Forelimb muscle (tissue), 1 donor: ENCODE data around the gene KRTAP19-8. TPM values are rescaled to one million over a fixed set of nuclear protein-coding genes. Genes with fewer than 3 reads are reported as not detected.

Source experiments
- DNase-seq: peaks from one replicate; pipeline ENCODE4 v3.0.0-alpha.2; 2013; ENCODE audit warnings: low read depth
- polyA plus RNA-seq: library from polyadenylated mRNA; unstranded; fragments of 120-200 nt; gene quantifications from one replicate; pipeline ENCODE4 v1.2.1, GENCODE V29; 2013; ENCODE audit not compliant: insufficient read length

KRTAP19-8 gene
- polyA plus RNA-seq, 1 donor = not detected

DNA sequence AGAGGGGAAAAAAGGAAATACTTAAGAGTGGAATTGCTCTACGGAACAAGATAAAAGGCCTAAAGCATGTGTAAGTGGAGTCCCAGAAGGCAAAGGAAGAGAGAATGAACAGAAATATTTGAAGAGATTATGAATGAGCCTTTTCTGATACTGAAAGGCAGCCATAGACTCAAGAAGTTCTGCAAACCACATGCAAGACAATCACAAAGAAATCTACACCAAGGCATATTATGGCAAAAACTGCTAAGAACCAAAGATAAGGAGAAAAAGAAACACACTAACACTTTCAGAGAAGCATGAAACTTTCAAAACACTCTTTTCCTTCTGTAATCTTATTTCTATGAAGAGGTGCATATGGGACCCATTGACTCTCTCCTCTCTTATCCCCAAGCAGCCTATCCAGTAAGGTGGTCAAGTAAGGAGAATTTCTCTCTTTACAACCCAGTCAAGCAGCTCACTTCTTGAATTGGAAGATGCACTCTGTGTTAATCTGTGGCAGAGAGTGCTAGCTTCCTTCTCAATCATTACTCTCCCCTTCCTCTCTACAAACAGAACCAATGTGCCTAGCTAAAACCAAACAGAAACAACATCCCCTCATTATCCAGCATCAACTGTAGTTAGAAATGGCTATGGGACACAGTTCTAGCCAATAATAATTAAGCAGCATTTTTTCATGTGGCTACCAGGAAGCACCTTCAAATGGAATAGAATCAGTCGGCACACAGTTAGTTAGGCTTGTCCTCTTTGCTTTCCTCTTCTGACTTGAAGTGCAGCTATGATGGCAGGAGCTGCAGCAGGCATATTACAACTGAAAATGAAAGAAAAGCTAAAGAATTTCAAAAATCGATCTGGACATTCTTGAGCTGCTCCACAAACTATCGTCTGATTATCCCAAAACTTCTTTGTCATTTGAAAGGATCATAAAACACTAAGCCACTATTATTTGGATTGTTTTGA is 25.9 kb downstream of the KRTAP19-8 start:
- DNase-seq = no peak

- DNase-seq = no peak
Measured at GRCh38 chr21:31011412-31011811, 26.9 kb downstream of the KRTAP19-8 start.

DNA sequence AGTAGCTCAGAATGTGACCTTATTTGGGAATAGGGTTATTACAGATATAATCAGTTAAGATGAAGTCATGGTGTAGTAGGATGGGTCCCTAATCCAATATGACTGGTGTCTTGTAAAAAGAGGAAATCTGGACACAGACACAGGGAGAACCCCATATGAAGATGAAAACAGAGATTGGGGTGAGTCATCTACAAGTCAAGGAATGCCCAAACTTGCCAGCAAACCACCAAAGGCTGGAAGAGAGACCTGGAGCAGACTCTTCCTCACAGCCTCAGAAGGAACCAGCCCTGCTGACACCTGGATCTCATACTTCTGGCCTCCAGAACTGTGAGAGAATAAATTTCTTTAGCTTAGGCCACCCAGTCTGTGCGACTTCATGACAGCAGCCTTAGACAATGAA is 29.9 kb downstream of the KRTAP19-8 start:
- DNase-seq = no peak

GRCh38 chr21:31005019-31005418 is 33.3 kb downstream of the KRTAP19-8 start:
- DNase-seq = no peak

DNA sequence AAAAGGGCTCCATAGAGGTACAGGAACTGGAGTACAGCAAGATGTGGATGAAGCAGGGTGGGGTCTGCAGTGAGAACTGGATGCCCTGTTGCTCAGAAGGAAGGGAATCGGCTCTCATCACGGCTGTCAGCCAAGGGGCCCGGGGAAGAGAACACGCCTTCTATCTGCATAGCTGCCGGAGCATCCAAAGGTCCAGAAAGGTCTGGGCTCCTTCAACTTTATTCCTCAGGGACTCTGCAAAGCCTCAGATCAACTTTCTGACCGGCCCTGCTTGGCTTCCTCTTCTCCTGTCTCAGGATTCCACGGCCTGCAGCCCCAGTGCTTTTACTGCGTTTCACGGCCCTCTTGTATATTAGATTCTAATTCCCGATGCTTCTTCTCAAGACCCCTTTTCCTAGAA is 34.8 kb downstream of the KRTAP19-8 start:
- no peak for DNase-seq

- no peak for DNase-seq
Measured at GRCh38 chr21:30997541-30997940, 40.7 kb downstream of the KRTAP19-8 start.

- no peak for DNase-seq
Measured at GRCh38 chr21:30996728-30997127, 41.5 kb downstream of the KRTAP19-8 start.

- no peak for DNase-seq
Measured at GRCh38 chr21:30994932-30995331, 43.3 kb downstream of the KRTAP19-8 start.

- no peak for DNase-seq
Measured at GRCh38 chr21:30990514-30991262, 47.6 kb downstream of the KRTAP19-8 start.

DNA sequence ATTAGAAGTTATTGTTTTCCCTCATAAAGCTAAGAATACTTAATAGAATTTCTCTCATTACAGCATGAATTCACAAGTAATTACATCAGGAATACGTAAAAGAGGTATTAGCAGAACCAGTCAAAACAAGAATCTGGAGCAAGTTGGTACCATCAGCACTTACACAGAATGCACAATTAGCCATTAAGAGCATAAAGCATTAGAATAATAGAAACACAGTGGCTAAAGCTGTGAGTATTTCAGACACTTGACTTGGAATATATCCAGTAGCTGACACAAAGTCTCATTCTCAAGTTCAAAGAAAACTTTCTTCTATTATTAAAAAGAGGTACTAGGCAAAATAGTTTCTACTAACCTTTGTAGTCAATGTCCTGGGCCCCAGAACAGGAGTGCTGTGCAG is 49.6 kb downstream of the KRTAP19-8 start:
- no peak for DNase-seq

Other genes starting within 250 kb of the KRTAP19-8 start
- not detected for gene KRTAP8-1, start 225.2 kb downstream of the KRTAP19-8 start, polyA plus RNA-seq
- gene KRTAP7-1, start 208.7 kb downstream of the KRTAP19-8 start, polyA plus RNA-seq = not detected
- not detected for gene KRTAP11-1, start 156.9 kb downstream of the KRTAP19-8 start, polyA plus RNA-seq